ENCODE measurements around the gene SNRPF.

DNA sequence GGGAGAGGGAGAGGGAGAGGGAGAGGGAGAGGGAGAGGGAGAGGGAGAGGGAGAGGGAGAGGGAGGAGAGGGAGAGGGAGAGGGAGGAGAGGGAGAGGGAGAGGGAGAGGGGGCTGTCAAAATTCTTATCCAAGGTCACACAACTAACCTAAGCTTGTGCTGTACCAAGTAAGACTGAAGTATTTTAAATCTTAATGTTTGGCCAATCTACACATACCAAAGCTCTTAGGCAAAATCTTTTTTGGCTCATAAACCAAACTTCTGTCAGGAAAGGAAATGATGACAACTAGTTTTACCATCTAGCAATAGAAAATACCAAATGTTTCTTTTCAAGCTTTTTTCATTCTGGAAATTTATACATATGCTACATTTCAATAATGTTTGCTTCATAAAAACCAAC lies 49.8 kb downstream of the SNRPF start:
- no peak for TF ChIP-seq POLR2A (IDR thresholded peaks at IDR 0.05)
- TF ChIP-seq, protein P1, sequence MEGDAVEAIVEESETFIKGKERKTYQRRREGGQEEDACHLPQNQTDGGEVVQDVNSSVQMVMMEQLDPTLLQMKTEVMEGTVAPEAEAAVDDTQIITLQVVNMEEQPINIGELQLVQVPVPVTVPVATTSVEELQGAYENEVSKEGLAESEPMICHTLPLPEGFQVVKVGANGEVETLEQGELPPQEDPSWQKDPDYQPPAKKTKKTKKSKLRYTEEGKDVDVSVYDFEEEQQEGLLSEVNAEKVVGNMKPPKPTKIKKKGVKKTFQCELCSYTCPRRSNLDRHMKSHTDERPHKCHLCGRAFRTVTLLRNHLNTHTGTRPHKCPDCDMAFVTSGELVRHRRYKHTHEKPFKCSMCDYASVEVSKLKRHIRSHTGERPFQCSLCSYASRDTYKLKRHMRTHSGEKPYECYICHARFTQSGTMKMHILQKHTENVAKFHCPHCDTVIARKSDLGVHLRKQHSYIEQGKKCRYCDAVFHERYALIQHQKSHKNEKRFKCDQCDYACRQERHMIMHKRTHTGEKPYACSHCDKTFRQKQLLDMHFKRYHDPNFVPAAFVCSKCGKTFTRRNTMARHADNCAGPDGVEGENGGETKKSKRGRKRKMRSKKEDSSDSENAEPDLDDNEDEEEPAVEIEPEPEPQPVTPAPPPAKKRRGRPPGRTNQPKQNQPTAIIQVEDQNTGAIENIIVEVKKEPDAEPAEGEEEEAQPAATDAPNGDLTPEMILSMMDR (IDR thresholded peaks at IDR 0.05), result no peak
- no peak for TF ChIP-seq EP300 (IDR thresholded peaks at IDR 0.05)
